ENCODE measurements around the gene LAMA4.
A peak's percentile ranks its signal among the peaks of the same experiment; 100 is the strongest.

Gene LAMA4

DNA sequence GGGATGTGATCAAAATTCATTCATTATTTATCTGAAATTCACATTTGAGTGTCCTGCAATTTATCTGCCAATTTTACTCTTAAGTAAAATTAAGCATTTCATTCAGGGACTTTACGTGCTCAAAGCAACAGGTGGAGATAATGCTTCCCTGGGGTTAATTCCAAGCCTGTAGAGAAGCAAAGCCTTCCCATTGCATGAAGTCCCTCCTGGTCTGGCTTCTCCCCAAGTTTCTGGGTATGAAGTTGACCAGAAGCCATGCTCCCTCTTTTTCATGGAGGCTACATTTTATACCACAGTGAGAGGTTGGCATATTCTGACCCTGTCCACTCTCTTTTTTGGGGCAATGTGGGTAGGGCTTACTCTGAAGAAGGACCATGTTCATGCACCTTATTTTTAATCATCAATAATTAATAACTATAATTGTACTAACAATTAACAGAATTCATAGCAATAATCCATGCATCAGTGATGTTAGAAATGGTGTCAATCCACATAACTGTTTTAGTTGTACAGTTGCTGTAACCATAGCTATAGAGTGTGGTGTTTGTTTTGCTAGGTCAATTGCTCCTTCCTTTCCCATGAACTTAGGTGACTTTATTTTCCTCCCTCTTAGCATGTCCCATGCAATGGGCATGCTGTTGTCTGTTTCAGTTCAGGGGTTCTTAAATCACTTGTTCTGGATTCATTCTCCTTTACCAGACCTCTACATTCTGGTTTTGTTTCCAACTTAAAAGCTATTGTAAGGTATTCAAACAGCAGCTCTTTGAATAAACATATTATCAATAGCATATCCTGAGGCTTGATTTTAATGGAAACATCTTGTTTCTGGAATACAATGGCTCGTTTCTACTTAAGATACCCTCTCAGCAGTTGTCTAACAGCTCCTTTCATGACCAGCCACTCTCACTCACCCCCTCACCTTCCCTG lies 1.5 kb downstream of the LAMA4 start:
- no peak for DNase-seq (ENCODE audit: extremely low spot score)
- no peak for TF ChIP-seq CTBP1 (IDR thresholded peaks at IDR 0.05; ENCODE audit: borderline replicate concordance)
- TF ChIP-seq FOXK2 (IDR thresholded peaks at IDR 0.05): no peak
- TF ChIP-seq ZNF384 (IDR thresholded peaks at IDR 0.05): no peak
- TF ChIP-seq BHLHE40 (IDR thresholded peaks at IDR 0.05; ENCODE audit: borderline replicate concordance): no peak
- TF ChIP-seq FOXM1 (IDR thresholded peaks at IDR 0.05; ENCODE audit: borderline replicate concordance): no peak
- no peak for TF ChIP-seq ELF4 (IDR thresholded peaks at IDR 0.05)
- ChIA-PET POLR2A (interaction anchor here (1.4 to 3.3 kb wide), 7 partner anchors 13 to 58 kb away, joined by 5 to 26 read pairs (median 11); no protein-coding TSS in a partner anchor), CTCF (interaction anchor here (1.1 kb wide), 1 partner anchor 16 kb away, joined by 3 read pairs; no protein-coding TSS in a partner anchor)

DNA sequence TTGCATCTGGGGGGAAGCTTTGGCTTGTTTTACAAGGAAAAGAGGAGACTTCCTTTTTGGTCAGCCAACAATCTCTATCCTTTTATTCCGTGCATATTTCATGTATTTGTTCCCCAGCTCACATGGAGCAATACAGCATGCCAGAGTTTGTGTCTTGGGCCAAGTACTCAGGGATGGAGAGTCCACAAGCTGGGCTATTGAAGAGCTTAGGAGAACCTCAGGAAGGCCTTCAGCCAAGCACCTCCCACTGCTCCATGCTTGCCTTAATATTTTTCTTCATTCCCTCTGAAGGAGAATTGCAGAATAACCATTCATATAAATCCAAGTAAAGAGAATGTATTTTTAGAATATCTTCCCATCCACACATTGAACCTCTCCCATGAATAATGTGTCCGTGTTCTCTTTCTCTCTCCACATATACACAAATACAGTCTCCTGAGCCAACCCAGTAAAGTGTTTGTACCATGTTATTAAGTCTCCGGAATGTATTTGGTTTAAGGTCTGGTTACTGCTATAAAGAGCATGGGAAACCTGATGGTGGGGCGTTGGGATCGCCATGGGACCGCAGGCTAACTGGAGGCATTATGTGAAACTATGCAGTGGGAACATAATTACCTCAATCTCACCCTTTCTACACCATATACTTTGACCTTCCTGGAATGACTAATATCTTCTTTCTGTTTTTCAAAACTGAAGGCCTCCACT lies 3.0 kb downstream of the LAMA4 start:
- POLR2A ChIA-PET: no interaction called here
- no peak for DNase-seq (ENCODE audit: extremely low spot score)
- CTCF ChIA-PET: no interaction called here

GRCh38 chr6:112249489-112249888 lies 4.9 kb downstream of the LAMA4 start:
- POLR2A ChIA-PET: no interaction called here
- DNase-seq (ENCODE audit: extremely low spot score): no peak
- CTCF ChIA-PET: no interaction called here
- TF ChIP-seq ZNF384 (IDR thresholded peaks at IDR 0.05) (0 out of 2 replicates have a peak, but pooled peaks have one; percentile 15), BHLHE40 (IDR thresholded peaks at IDR 0.05; ENCODE audit: borderline replicate concordance) (no peak)

More for the DNA sequence above, 3.0 kb downstream of the LAMA4 start:
- TF ChIP-seq ARNT (IDR thresholded peaks at IDR 0.05): no peak
- TF ChIP-seq TARDBP (IDR thresholded peaks at IDR 0.05): no peak
- no peak for TF ChIP-seq ZNF384 (IDR thresholded peaks at IDR 0.05)
- no peak for TF ChIP-seq FOXA1 (IDR thresholded peaks at IDR 0.05)
- TF ChIP-seq SP1 (IDR thresholded peaks at IDR 0.05): no peak
- no peak for TF ChIP-seq NFRKB (IDR thresholded peaks at IDR 0.05)
- TF ChIP-seq FOXM1 (IDR thresholded peaks at IDR 0.05; ENCODE audit: borderline replicate concordance): no peak
- TF ChIP-seq, protein P1, sequence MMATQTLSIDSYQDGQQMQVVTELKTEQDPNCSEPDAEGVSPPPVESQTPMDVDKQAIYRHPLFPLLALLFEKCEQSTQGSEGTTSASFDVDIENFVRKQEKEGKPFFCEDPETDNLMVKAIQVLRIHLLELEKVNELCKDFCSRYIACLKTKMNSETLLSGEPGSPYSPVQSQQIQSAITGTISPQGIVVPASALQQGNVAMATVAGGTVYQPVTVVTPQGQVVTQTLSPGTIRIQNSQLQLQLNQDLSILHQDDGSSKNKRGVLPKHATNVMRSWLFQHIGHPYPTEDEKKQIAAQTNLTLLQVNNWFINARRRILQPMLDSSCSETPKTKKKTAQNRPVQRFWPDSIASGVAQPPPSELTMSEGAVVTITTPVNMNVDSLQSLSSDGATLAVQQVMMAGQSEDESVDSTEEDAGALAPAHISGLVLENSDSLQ (IDR thresholded peaks at IDR 0.05): no peak
- no peak for TF ChIP-seq L3MBTL2 (conservative IDR thresholded peaks at IDR 0.05)
- TF ChIP-seq LEF1 (IDR thresholded peaks at IDR 0.05; ENCODE audit: borderline replicate concordance): no peak
- TF ChIP-seq HDGF (IDR thresholded peaks at IDR 0.05; ENCODE audit: borderline replicate concordance): no peak
- TF ChIP-seq CTBP1 (IDR thresholded peaks at IDR 0.05; ENCODE audit: borderline replicate concordance): no peak
- TF ChIP-seq ELF4 (IDR thresholded peaks at IDR 0.05): no peak
- TF ChIP-seq BHLHE40 (IDR thresholded peaks at IDR 0.05; ENCODE audit: borderline replicate concordance): no peak

DNA sequence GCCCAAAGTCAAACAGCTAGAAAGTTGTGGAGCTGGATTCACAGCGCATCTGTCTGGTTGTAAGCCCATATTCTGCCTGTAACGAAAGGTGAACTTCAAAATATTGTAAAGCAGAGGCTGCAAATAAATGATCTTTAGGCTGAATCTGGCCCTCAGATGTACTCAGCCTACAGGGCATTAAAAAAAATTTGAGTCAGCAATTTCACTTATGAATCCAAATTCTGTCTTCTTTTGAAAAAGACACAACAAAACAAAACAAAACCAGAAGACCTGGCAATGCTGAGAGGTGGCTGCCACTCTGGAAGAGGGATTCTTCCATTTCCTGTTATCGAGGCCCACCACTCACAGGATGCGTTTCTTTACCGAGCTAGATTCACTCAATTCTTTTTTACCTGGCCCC lies 7.1 kb downstream of the LAMA4 start:
- CTCF ChIA-PET: no interaction called here
- TF ChIP-seq NFRKB (IDR thresholded peaks at IDR 0.05) (no peak), LEF1 (IDR thresholded peaks at IDR 0.05; ENCODE audit: borderline replicate concordance) (no peak), ZNF384 (IDR thresholded peaks at IDR 0.05) (no peak), FOXM1 (IDR thresholded peaks at IDR 0.05; ENCODE audit: borderline replicate concordance) (no peak), TARDBP (IDR thresholded peaks at IDR 0.05) (no peak), CTBP1 (IDR thresholded peaks at IDR 0.05; ENCODE audit: borderline replicate concordance) (no peak)
- DNase-seq (ENCODE audit: extremely low spot score): no peak
- POLR2A ChIA-PET: no interaction called here

DNA sequence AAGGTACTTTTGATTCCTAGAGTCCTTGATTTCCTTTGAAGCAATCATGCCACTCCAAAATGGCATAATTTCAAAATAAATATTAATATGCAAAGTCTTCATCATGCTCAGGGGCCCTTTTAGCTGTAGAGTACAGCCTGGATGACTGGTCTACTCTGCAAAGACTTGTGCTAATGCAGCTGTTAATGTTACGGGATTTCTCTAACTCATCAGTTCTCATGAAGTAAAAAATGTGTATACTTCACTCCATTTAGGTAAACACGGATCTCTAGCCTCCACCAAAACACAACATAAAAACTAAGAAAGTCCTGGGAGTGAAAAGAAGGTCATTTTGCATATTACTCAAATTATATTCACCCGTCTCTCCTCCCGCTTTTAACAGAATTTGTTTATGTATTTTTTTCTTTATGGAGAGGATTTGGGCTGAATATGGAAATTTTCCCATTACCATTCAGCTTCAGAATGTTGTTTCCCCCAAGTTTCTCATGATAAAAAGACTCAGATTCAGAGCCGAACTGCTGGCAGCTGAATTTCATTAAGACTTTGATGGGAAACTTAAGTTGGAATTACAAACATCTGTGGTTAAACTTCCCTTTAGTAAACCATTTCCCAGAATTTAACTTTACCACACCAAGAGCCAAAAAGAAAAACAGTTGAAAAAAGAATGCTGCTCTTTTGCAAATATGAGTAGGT lies 8.7 kb downstream of the LAMA4 start:
- ChIA-PET POLR2A (interaction anchor here (1.0 kb wide), 1 partner anchor 8 kb away, joined by 5 read pairs; no protein-coding TSS in a partner anchor), CTCF (interaction anchor here (0.7 kb wide), 1 partner anchor 90 kb away, joined by 6 read pairs; no protein-coding TSS in a partner anchor)
- TF ChIP-seq L3MBTL2 (conservative IDR thresholded peaks at IDR 0.05): no peak
- TF ChIP-seq NFRKB (IDR thresholded peaks at IDR 0.05): no peak
- TF ChIP-seq ELF4 (IDR thresholded peaks at IDR 0.05): no peak
- TF ChIP-seq ARNT (IDR thresholded peaks at IDR 0.05): no peak
- no peak for TF ChIP-seq FOXA1 (IDR thresholded peaks at IDR 0.05)
- no peak for TF ChIP-seq CTBP1 (IDR thresholded peaks at IDR 0.05; ENCODE audit: borderline replicate concordance)
- TF ChIP-seq LEF1 (IDR thresholded peaks at IDR 0.05; ENCODE audit: borderline replicate concordance): no peak
- TF ChIP-seq FOXM1 (IDR thresholded peaks at IDR 0.05; ENCODE audit: borderline replicate concordance): no peak
- no peak for TF ChIP-seq HDGF (IDR thresholded peaks at IDR 0.05; ENCODE audit: borderline replicate concordance)
- TF ChIP-seq, protein P1 (IDR thresholded peaks at IDR 0.05): no peak
- no peak for TF ChIP-seq FOXK2 (IDR thresholded peaks at IDR 0.05)
- no peak for TF ChIP-seq ZNF384 (IDR thresholded peaks at IDR 0.05)
- TF ChIP-seq TARDBP (IDR thresholded peaks at IDR 0.05): no peak
- TF ChIP-seq SP1 (IDR thresholded peaks at IDR 0.05): no peak
- no peak for TF ChIP-seq SUZ12 (IDR thresholded peaks at IDR 0.05)
- DNase-seq (ENCODE audit: extremely low spot score): no peak

All from HEK293T (cell line).